Measurements from ENCODE around the gene ARHGDIG.

GRCh38 chr16:243348-243747, 37.0 kb upstream of the ARHGDIG start:
- TF ChIP-seq CTCF (IDR thresholded peaks at IDR 0.05) (no peak), POLR2A (IDR thresholded peaks at IDR 0.05) (no peak), EP300 (IDR thresholded peaks at IDR 0.05) (no peak)
